ENCODE data around the gene RHEX.
"Not testable (repeated sequence)": the region's sequence is repeated elsewhere in the genome, so short reads cannot be mapped to it uniquely, and the experiment has no call there.

RHEX gene

GRCh38 chr1:206060844-206061243 lies 7.9 kb downstream of the RHEX start:
- no peak for DNase-seq

DNA sequence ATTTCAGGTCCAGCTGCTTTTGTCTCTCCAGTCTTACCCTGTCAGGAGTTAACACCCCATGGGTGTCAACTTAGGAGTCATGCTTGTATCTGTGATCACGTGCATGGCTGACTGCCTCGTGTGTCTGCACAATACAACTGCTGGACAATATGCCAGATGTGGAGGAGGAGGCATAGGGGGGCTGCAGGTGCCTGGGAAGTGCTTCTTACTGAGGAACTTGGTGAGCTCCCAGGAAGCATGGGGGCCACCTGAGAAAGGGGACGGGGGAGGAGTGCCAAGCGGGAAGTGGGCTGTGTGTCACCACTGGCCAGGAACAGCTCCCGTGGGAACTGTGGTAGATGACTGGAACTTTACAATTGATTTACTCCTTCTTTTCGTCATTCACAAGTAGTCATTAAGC lies 9.5 kb downstream of the RHEX start:
- no peak for DNase-seq

DNA sequence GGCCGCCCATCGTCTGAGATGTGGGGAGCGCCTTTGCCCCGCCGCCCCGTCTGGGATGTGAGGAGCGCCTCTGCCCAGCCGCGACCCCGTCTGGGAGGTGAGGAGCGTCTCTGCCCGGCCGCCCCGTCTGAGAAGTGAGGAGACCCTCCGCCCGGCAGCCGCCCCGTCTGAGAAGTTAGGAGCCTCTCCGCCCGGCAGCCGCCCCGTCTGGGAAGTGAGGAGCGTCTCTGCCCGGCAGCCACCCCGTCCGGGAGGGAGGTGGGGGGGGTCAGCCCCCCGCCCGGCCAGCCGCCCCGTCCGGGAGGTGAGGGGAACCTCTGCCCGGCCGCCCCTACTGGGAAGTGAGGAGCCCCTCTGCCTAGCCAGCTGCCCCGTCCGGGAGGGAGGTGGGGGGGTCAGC lies 11.0 kb downstream of the RHEX start:
- not testable (repeated sequence) for DNase-seq

- DNase-seq: not testable (repeated sequence)
Measured at GRCh38 chr1:206064501-206064900, 11.5 kb downstream of the RHEX start.

DNA sequence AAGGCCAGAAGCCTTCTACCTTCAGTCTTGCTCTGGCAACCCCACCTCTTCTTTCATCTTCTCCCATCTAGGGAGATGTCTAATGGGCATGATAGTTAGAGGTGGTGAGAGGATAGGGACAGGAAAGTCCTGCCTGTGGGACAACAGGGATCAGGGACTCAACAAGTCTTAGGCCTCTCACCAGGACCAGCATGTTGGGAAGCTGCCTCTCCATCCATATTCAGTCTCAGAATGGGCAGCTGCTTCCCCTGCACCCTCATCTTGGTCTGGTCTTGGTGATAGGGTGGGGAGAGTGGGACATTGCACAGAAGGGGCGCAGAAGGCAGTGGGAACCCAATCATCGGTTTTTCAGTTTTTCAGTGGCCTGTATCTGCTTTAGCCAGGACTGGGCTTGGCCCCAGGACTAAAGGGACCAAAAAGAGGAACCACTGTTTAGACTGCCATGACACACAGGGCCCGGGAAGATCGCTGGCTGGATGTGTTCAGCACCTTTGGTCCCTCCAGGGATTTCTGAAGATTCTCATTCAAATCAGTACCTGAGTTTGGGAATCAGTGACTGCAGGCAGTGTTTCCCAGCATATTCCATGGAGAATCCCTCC lies 12.7 kb downstream of the RHEX start:
- DNase-seq: no peak

- DNase-seq: no peak
Measured at GRCh38 chr1:206066479-206067171, 13.7 kb downstream of the RHEX start.

DNA sequence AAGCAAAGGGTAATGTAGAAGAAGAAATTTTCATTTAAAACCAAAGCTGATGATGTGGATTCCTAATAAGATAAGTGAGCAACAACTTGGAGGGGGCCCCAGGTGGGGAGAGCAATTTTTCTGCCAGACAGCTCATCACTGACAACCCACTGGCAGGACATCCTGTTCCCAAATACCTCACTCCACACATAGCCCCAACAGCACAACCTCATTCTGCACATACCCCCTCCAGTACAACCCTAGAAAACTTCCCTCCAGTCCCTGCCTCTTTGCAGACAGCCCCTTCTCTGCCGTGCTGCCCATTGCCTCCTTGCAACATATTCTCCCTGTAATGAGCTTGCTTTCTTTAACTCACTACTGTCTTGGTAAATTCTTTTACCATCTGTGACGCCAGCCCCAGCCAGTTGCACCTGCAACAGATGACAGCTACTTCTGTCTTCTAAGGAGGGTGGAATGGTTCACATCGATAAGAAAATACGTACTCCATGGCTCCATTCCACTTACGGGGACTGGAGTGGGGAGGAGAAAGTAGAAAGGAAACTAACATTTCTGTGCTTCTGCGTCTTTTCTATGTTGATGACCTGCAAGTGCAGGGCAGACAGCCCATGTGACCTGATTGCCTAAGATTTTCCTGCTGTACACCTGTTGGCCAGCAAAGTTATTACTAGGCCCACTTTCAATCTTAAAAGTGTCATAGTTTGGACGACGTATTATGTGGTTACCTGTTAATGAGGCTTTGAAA lies 14.7 kb downstream of the RHEX start:
- no peak for DNase-seq

DNA sequence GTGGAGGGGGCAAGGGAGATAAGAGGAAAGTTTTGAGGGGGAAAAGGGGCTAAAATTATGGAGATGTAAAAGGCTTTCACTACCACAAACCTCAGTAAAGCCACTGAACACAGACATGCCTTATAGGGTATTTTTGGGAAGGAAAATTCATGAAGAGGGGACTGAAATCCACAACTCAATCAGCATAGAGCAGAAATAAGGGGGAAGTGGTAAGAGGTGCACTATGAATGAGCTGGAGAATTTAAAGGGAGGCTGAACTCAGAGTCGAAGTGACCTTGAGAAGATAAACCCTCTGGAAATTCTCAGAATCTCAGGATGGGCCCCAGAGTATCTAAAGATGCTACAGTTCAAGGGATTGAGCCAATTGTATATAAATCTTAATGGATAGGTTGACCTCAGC lies 15.3 kb downstream of the RHEX start:
- DNase-seq: no peak

DNA sequence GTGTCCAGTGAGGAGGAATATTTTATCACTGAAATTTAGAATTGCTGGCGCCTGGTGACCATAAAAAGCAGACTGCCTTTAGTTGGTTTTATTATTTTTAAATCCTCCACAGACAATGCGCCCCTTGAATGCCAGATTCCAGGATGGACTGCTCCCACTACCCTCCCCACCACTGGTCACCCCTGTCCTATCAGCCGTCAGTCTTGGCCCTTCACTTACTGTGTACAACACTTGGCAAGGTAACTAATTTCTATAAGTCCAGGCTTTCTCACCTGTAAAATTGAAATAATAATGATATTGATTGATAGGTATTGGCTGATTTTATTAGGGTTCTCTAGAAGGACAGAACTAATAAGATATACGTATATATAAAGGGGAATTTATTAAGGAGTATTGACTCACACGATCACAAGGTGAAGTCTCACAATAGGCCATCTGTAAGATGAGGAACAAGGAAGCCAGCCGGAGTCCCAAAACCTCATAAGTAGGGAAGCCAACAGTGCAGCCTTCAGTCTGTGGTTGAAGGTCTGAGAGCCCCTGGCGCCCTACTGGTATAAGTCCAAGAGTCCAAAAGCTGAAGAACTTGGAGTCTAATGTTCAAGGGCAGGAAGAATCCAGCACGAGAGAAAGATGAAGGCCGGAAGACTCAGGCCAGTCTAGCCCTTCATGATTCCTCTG lies 17.8 kb downstream of the RHEX start:
- no peak for DNase-seq

DNA sequence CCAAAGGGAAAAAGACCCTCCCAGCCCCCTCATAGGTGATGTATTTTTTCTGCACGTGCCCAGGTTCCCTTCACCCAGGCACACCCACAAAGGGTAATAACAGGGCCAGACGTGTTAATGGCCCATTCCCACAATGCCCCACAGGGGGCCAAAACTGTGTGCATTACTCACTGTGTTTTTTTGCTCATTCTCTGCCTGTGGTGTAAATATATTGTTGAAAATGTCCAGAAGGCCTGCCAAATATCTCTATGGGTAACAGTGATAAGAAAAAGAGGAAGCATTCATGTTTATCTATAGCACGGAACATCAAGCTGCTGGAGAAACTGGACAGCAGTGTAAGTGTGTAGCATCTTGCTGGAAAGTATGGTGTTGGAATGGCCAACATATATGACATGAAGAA lies 21.9 kb downstream of the RHEX start:
- no peak for DNase-seq

- peak; percentile 15 for DNase-seq
Measured at GRCh38 chr1:206075786-206076755, 23.1 kb downstream of the RHEX start.

GRCh38 chr1:206079135-206079534 lies 26.2 kb downstream of the RHEX start:
- no peak for DNase-seq

- DNase-seq: no peak
Measured at GRCh38 chr1:206080026-206080820, 27.2 kb downstream of the RHEX start.

GRCh38 chr1:206081856-206082255 lies 28.9 kb downstream of the RHEX start:
- DNase-seq: no peak

DNA sequence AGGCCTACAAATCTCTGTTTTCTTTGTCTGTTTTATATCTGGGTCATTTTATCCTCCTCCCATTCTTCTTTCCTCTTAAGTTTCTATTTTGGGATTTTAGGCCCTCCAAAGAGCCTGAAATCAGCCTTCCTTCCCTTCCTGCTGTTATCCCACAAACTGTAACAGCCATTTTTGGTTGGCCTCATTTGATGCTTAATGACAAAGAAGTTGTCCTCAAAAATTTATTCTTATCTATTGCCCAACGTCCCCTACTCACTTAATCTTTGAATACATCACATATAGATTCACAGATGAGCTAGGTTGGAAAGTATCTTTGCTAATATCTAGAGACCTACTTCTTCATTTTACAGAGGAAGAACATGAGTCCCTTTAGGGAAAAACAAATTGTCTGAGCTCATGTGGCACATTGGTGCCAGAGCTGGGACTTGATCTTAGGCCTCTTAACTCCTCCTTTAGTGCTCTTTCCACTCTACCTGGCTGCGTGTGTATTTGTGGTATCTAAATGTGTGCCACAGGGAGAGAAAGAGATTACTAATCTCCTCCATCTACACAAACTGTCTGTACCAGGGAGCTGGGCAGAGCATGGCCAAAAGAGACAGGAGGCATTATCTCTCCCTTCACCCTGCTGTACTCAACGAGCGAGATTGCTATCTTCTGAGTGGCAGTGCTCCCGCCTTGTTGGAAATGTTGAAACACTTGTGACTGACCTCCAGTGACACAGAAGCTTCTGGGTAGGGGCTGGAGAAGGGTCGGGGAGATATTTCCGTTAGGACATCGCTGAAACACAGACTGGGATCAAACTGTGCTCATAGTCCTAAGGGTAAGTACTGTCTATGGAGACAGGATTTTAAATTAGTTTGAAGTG lies 30.1 kb downstream of the RHEX start:
- DNase-seq: no peak

- no peak for DNase-seq
Measured at GRCh38 chr1:206083750-206084149, 30.8 kb downstream of the RHEX start.

- no peak for DNase-seq
Measured at GRCh38 chr1:206087091-206087490, 34.1 kb downstream of the RHEX start.

DNA sequence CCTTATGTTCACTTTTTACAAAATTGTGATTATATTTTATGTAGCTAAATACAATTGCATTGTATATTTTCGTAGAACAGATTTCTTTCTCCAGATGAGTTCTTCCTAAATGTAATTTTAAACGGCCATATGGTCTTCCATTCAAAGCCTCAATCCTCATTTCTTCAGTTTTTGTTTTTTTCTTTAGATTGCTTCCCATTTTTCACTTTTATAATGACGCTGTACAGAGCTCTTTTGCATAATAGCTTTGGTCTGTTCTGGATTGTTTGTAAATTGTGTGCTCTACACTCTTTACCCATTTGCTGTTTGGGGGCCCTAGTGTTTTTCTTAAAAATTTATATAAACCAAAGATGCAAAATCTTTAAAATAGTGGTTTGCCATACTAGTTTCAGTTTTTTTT lies 36.4 kb downstream of the RHEX start:
- DNase-seq: no peak

DNA sequence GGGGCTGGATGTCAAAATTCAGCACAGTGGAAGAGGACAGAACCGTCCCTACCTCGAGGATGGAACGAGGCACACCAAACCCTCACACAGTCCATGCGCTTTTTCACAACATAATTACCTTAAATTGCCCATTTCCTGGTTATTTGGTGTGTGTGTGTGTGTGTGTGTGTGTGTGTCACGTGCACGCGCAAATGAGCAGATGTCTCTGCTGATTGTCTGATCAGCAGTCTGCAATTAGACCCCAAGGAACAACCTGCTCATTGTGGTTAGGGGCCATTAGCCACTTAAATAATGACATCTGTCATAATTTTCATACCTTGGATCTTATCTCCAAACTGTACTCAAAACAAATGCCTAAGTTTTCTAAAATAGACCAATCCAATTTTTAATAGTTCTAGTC lies 41.1 kb downstream of the RHEX start:
- DNase-seq: no peak

DNA sequence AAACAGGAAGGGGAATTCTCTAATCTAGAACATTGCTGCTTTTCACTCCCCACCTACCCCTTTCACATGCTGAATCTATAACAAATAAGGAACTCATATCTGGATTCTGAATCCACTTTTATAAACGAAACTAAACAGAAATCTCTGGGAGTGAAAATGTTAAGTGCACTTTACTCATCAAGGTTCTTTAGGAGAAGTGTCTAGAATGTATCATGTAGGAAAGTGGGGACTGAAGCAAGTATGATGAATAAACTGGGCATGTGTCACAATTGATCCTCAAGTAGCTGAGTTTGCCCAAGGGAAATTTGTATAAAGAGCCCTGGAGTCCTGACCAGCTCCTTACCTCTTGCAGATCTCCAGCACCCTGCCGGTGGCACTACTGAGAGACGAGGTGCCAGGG lies 44.4 kb downstream of the RHEX start:
- no peak for DNase-seq

Data from fibroblast of skin of right quadriceps (primary cell).